T-cell (primary cell): ENCODE data around the gene PTPRM. TPM values are rescaled to one million over a fixed set of nuclear protein-coding genes. Genes with fewer than 3 reads are reported as not detected.

Source experiments
- ATAC-seq, 4 experiments: fragments of 200-7000 bp in 3 of 4; fragments of 150-1000 bp in 1 of 4; cut with Tn5 transposase; replicated peaks in 1 of 4; 1 replicate in 3 of 4; 2 replicates in 1 of 4; pipeline ENCODE4 v1.10.0; 2021; ENCODE audit warnings: moderate library complexity in 3 of 4, mild to moderate bottlenecking in 2 of 4, moderate number of reproducible peaks in 1 of 4
- CTCF ChIA-PET, 2 donors: fragments of 300-600 bp; sonication (Branson Sonifier 250); formaldehyde crosslinking; loops; one replicate each; lab custom pipeline; 2022; ENCODE audit warnings: antibody characterized with exemption in 2 of 2; lab: Charles Lee
- POLR2A ChIA-PET, 2 donors: fragments of 300-600 bp; sonication (Branson Sonifier 250); formaldehyde crosslinking; loops; one replicate each; lab custom pipeline; 2022; ENCODE audit warnings: antibody characterized with exemption in 2 of 2; lab: Charles Lee
- DNase-seq, 35 experiments: peaks; one replicate each; pipeline versions ENCODE4 v3.0.0 to v3.0.0-alpha.2; 2013 to 2023
- H3K27ac ChIP-seq: one replicate; pipeline ENCODE4 v1.5.1; 2013; ENCODE audit warnings: low read length
- H3K27me3 ChIP-seq, 2 experiments: replicated peaks in 1 of 2; 1 replicate in 1 of 2; 2 replicates in 1 of 2; pipeline versions ENCODE4 v1.6.1 to v1.7.0; 2013; ENCODE audit warnings: low read length in 1 of 2, mixed read lengths in 1 of 2; ENCODE audit not compliant: control insufficient read depth in 2 of 2, insufficient read depth in 2 of 2; ENCODE audit errors: extremely low read depth in 1 of 2
- H3K36me3 ChIP-seq, 2 donors: 1 replicate in 1 of 2; 2 replicates in 1 of 2; pipeline versions ENCODE4 v1.6.1 to v1.7.0; 2013; ENCODE audit warnings: low read length in 1 of 2; ENCODE audit not compliant: control insufficient read depth in 2 of 2, insufficient read depth in 1 of 2; ENCODE audit errors: extremely low read depth in 1 of 2
- H3K4me1 ChIP-seq, 2 experiments: 1 replicate in 1 of 2; 2 replicates in 1 of 2; pipeline versions ENCODE4 v1.6.1 to v1.7.0; 2013; ENCODE audit warnings: low read length in 2 of 2, mixed read lengths in 1 of 2; ENCODE audit not compliant: insufficient read depth in 2 of 2, control insufficient read depth in 1 of 2; ENCODE audit errors: extremely low read depth in 1 of 2
- H3K4me3 ChIP-seq, 2 donors: 1 replicate in 1 of 2; 2 replicates in 1 of 2; pipeline versions ENCODE4 v1.5.1 to v1.7.0; 2013; ENCODE audit warnings: mild to moderate bottlenecking in 2 of 2, low read length in 1 of 2, moderate library complexity in 1 of 2; ENCODE audit not compliant: control insufficient read depth in 1 of 2; ENCODE audit errors: extremely low read depth in 1 of 2
- H3K9me3 ChIP-seq: 2 replicates; pipeline ENCODE4 v1.7.0; 2013
- H3K27ac Mint-ChIP-seq, 2 donors: one replicate each; pipeline ENCODE4 v1.8.0; 2020 to 2021; ENCODE audit warnings: mild to moderate bottlenecking in 2 of 2, mixed read lengths in 2 of 2
- H3K27me3 Mint-ChIP-seq, 2 donors: one replicate each; pipeline ENCODE4 v1.8.0; 2021 to 2022; ENCODE audit warnings: mixed read lengths in 2 of 2
- H3K36me3 Mint-ChIP-seq: one replicate; pipeline ENCODE4 v1.8.0; 2021; ENCODE audit warnings: mixed read lengths
- H3K4me1 Mint-ChIP-seq, 3 donors: one replicate each; pipeline ENCODE4 v1.8.0; 2020 to 2022; ENCODE audit warnings: mixed read lengths in 3 of 3, mild to moderate bottlenecking in 1 of 3
- H3K4me3 Mint-ChIP-seq, 3 donors: one replicate each; pipeline ENCODE4 v1.8.0; 2020 to 2022; ENCODE audit warnings: mild to moderate bottlenecking in 3 of 3, mixed read lengths in 3 of 3, moderate library complexity in 3 of 3
- H3K9me3 Mint-ChIP-seq, 3 donors: one replicate each; pipeline ENCODE4 v1.8.0; 2020 to 2022; ENCODE audit warnings: mixed read lengths in 3 of 3
- WGBS: methylation state at CpG from one replicate; pipeline ENCODE4 v1.1.5; 2013; ENCODE audit warnings: missing lambda C conversion rate; ENCODE audit not compliant: insufficient coverage; 5-methylcytosine and 5-hydroxymethylcytosine counted together
- total RNA-seq, 35 experiments: library from RNA in 6 of 35; stranded (reverse) in 6 of 35; fragments of 120-200 nt in 1 of 35; gene quantifications; one replicate each; pipeline versions ENCODE4 v1.2.1 to v1.2.4 and lab custom pipeline; 2013 to 2026

PTPRM gene
- total RNA-seq, 5 donors from 2014 or later (not counting 1 experiment from before 2014, with no cell fraction given), result 4.1 to 47.4 (median 7.1) TPM

DNA sequence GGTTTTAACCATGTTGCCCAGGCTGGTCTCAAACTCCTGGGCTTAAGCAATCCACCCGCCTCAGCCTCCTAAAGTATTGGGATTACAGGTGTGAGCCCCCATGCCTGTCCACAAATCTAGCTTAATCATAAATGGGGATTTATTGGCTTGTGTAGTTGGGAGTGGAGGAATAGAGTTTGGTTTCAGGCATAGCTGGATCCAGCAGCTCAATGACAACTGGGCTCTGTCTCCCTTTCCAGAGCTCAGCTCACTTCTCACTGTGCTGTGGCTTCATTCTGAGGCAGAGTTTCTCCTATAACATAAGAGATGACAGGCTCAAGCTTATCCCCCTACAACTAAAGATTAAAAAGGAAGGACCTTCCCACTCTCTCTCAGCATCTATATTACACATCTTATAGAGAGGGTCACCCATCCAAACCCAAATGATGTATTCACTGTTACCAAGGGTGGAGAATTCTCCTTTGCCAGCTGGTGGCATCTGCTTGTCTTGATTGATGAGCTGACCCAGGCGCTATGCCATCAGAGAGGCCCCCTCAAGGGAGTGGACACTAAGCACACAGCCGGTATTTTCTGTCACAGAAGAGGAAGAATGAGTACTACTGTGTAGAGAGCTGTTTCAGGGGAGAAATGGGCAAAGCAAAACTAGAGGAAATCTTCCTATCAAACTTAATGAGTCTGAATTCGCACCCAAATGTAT, 280.4 kb downstream of the PTPRM start:
- Histone ChIP-seq H3K9me3 (no peaks in the 10 kb centered on the region), H3K4me3 (no peak overlapping the region), H3K27ac (no peak overlapping the region), H3K36me3 (no peaks in the 10 kb centered on the region), H3K27me3 (no peaks in the 10 kb centered on the region), H3K4me1 (no peaks in the 10 kb centered on the region)
- ATAC-seq, result no peak
- POLR2A ChIA-PET, result no interaction called here
- DNase-seq, result no peak
- Mint-ChIP-seq H3K27me3 (no peaks in the 10 kb centered on the region), H3K9me3 (peaks cover 14 to 38% (median 18%) of the 10 kb centered on the region in 3 donors), H3K36me3 (no peaks in the 10 kb centered on the region), H3K4me1 (no peaks in the 10 kb centered on the region), H3K4me3 (no peak overlapping the region), H3K27ac (no peak overlapping the region)
- no CpG with 5 or more reads among the region's 4 CpGs for WGBS
- CTCF ChIA-PET, result no interaction called here

DNA sequence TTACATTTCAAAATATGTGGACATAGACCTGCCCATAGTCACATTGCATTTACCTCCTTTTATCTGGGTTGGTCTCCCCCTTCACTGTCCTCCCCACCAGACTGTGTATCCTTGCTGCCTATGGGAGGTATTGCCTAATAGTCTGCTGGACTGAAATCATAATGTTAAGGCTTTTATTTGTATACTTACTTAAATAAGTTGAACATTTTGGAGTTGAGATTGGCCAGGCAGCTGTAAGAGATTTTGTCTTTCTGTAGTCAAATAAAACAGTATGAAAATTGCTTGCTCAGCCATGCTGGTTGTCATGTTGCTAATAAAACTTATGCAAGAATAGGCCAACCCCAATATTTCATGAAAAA, 280.9 kb downstream of the PTPRM start:
- no peak for DNase-seq
- no peaks in the 10 kb centered on the region for H3K27me3 Mint-ChIP-seq
- no peaks in the 10 kb centered on the region for H3K36me3 Mint-ChIP-seq
- H3K27me3 ChIP-seq, result no peaks in the 10 kb centered on the region
- no peaks in the 10 kb centered on the region for H3K36me3 ChIP-seq
- ChIA-PET CTCF (no interaction called here), POLR2A (no interaction called here)
- no peaks in the 10 kb centered on the region for H3K4me1 Mint-ChIP-seq
- no peak overlapping the region for H3K27ac Mint-ChIP-seq
- no peaks in the 10 kb centered on the region for H3K4me1 ChIP-seq
- H3K4me3 ChIP-seq, result no peak overlapping the region
- ATAC-seq, result no peak
- H3K9me3 Mint-ChIP-seq, result peaks cover 14 to 38% (median 18%) of the 10 kb centered on the region in 3 donors
- no peak overlapping the region for H3K27ac ChIP-seq
- no peaks in the 10 kb centered on the region for H3K9me3 ChIP-seq
- H3K4me3 Mint-ChIP-seq, result no peak overlapping the region

DNA sequence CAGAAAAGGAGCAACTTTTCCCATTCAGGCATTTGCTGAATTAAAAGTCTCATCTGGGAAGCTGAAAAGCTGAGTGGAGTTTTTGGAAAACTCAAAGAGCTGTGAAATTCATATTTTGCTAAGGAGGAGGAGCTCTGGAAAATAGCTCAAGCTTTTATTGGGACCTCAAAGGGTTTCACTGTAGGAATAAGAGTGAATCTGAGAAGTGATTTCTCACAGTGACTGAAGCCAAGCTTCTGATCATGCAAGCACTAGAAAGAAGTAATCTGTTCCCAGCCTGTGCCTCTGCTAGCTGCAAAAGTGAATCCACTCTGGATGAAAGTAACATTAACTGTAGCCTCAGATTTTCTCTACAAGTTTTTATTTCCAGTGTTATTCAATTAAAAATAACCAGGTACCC, 283.3 kb downstream of the PTPRM start:
- no peak overlapping the region for H3K27ac Mint-ChIP-seq
- Histone ChIP-seq H3K36me3 (no peaks in the 10 kb centered on the region), H3K4me1 (no peaks in the 10 kb centered on the region), H3K27ac (no peak overlapping the region), H3K9me3 (no peaks in the 10 kb centered on the region), H3K4me3 (no peak overlapping the region), H3K27me3 (no peaks in the 10 kb centered on the region)
- no peaks in the 10 kb centered on the region for H3K36me3 Mint-ChIP-seq
- H3K4me3 Mint-ChIP-seq, result no peak overlapping the region
- H3K27me3 Mint-ChIP-seq, result no peaks in the 10 kb centered on the region
- CTCF ChIA-PET, result no interaction called here
- POLR2A ChIA-PET, result no interaction called here
- peaks cover 6 to 29% (median 12%) of the 10 kb centered on the region in 3 donors for H3K9me3 Mint-ChIP-seq
- no peak for DNase-seq
- ATAC-seq, result no peak
- no peaks in the 10 kb centered on the region for H3K4me1 Mint-ChIP-seq

DNA sequence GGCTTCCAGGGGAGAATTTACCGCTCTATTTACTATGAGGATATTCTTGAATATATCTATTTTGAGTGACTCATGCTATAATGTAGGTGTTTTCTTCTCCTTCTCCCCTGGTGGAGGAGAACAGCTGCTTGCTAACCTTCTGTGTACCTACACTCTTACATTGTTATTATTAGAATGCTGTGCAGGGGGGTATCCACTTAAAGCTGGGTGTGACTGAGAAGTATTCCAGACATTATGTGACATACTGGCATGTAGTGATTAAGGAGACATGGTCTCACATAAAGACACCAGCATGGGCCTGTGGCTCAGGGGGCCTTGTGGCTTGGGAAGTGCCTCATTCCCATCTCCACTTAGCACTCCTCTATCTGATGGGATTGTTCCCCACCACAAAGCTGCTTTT, 287.9 kb downstream of the PTPRM start:
- ATAC-seq, result no peak
- Histone ChIP-seq H3K9me3 (no peaks in the 10 kb centered on the region), H3K36me3 (no peaks in the 10 kb centered on the region), H3K4me3 (no peak overlapping the region), H3K27ac (no peak overlapping the region), H3K27me3 (no peaks in the 10 kb centered on the region), H3K4me1 (no peaks in the 10 kb centered on the region)
- Mint-ChIP-seq H3K4me3 (no peak overlapping the region), H3K27me3 (no peaks in the 10 kb centered on the region), H3K36me3 (no peaks in the 10 kb centered on the region), H3K27ac (no peak overlapping the region), H3K9me3 (peaks cover 0 to 18% (median 11%) of the 10 kb centered on the region in 3 donors), H3K4me1 (no peaks in the 10 kb centered on the region)
- DNase-seq, result no peak
- ChIA-PET CTCF (no interaction called here), POLR2A (no interaction called here)
- no CpG with 5 or more reads among the region's 1 CpG for WGBS

DNA sequence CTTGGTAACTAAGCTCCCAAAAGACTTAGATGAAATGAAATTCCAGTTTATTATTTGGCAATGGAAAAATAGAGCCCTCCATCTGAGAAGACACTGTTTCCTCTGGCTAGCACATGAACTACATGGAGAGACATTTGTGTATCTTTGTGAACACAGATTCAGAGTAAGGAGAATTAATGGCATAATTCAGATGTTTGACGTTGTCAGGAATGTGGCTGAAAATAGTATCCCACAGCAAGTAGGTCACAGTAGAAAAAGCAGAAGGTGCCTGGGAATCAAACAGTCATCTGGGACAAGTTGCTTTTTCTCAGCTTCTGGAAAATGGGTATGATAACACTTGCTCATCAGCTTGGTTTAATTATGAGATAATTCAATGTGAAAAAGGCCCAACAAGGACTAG, 288.6 kb downstream of the PTPRM start:
- no peaks in the 10 kb centered on the region for H3K4me1 Mint-ChIP-seq
- CTCF ChIA-PET, result no interaction called here
- POLR2A ChIA-PET, result no interaction called here

DNA sequence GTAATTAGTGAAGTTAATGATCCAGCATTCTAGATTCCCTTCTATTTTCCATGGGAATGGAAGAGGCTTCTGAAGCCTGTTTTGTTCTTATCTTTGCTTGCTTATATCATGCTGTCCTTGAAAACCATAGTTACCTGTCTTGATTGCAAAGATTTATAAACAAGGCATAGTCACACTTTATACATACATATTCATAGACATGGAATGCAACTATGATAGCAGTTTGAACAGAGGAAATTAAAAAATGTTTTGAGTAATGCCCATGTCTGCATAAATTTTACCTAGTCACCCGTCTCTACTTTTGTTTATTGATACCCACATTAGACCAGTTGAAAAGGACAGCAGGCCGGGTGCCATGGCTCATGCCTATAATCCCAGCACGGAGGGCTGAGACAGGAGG, 289.0 kb downstream of the PTPRM start:
- Histone ChIP-seq H3K4me3 (no peak overlapping the region), H3K4me1 (no peaks in the 10 kb centered on the region), H3K9me3 (no peaks in the 10 kb centered on the region), H3K36me3 (no peaks in the 10 kb centered on the region), H3K27me3 (no peaks in the 10 kb centered on the region), H3K27ac (no peak overlapping the region)
- peaks cover 0 to 12% (median 6%) of the 10 kb centered on the region in 3 donors for H3K9me3 Mint-ChIP-seq
- no peak overlapping the region for H3K27ac Mint-ChIP-seq
- no peaks in the 10 kb centered on the region for H3K4me1 Mint-ChIP-seq
- ATAC-seq (no peak), DNase-seq (no peak)
- H3K27me3 Mint-ChIP-seq, result no peaks in the 10 kb centered on the region
- CTCF ChIA-PET, result no interaction called here
- no peak overlapping the region for H3K4me3 Mint-ChIP-seq
- WGBS, result 86% methylated on average over 3 of the region's 3 CpGs
- no peaks in the 10 kb centered on the region for H3K36me3 Mint-ChIP-seq
- POLR2A ChIA-PET, result no interaction called here

More for the DNA sequence above, 288.6 kb downstream of the PTPRM start:
- H3K9me3 ChIP-seq, result no peaks in the 10 kb centered on the region
- no peak overlapping the region for H3K27ac Mint-ChIP-seq
- peaks cover 0 to 15% (median 9%) of the 10 kb centered on the region in 3 donors for H3K9me3 Mint-ChIP-seq
- no peaks in the 10 kb centered on the region for H3K4me1 ChIP-seq
- no peaks in the 10 kb centered on the region for H3K36me3 Mint-ChIP-seq
- DNase-seq (no peak), ATAC-seq (no peak)
- no peaks in the 10 kb centered on the region for H3K36me3 ChIP-seq
- H3K4me3 ChIP-seq, result no peak overlapping the region
- no peaks in the 10 kb centered on the region for H3K27me3 Mint-ChIP-seq
- H3K4me3 Mint-ChIP-seq, result no peak overlapping the region
- no CpG with 5 or more reads among the region's 1 CpG for WGBS
- no peak overlapping the region for H3K27ac ChIP-seq
- no peaks in the 10 kb centered on the region for H3K27me3 ChIP-seq

DNA sequence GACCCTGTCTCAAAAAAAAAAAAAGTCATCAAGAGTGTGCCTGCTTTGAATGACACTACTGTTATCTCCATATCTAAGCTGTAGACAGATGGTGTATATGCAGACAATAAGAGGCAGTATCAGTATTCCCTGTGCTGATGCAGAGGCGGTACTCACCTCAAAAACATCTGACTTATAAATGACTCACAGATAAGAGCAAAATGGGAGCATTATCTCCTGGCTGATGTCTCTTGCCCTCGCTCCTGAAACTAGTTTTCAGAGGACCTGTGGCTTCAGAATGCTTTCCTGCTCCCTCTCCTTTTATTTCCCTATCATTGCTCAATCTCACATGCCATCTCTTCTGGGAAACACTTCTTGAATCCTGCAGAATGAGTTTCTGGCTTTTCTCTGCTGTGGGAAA, 289.6 kb downstream of the PTPRM start:
- no peak overlapping the region for H3K4me3 Mint-ChIP-seq
- H3K27ac ChIP-seq, result no peak overlapping the region
- peaks cover 0 to 7% (median 4%) of the 10 kb centered on the region in 3 donors for H3K9me3 Mint-ChIP-seq
- no peaks in the 10 kb centered on the region for H3K36me3 ChIP-seq
- H3K4me1 ChIP-seq, result no peaks in the 10 kb centered on the region
- no peaks in the 10 kb centered on the region for H3K27me3 ChIP-seq
- H3K9me3 ChIP-seq, result no peaks in the 10 kb centered on the region
- DNase-seq (no peak), ATAC-seq (no peak)
- ChIA-PET CTCF (no interaction called here), POLR2A (no interaction called here)
- WGBS, result 42% methylated on average over 2 of the region's 2 CpGs
- H3K4me1 Mint-ChIP-seq, result no peaks in the 10 kb centered on the region
- no peaks in the 10 kb centered on the region for H3K27me3 Mint-ChIP-seq
- no peak overlapping the region for H3K27ac Mint-ChIP-seq
- no peaks in the 10 kb centered on the region for H3K36me3 Mint-ChIP-seq
- no peak overlapping the region for H3K4me3 ChIP-seq
